ENCODE measurements around the gene EGFR.

- TF ChIP-seq CTCF (IDR thresholded peaks at IDR 0.05) (no peak), POLR2A (IDR thresholded peaks at IDR 0.05) (no peak)
These were observed 131.3 kb downstream of the EGFR start for GRCh38 chr7:55150166-55150565.

All from adrenal gland (tissue), 5 donors.